Left lung (tissue), 10 donors: Measurements from ENCODE around the gene CHST9. TPM values are rescaled to one million over a fixed set of nuclear protein-coding genes. Genes with fewer than 3 reads are reported as not detected.

Experiments
- ATAC-seq: fragments of 200-7000 bp; cut with Tn5 transposase; one replicate; pipeline ENCODE4 v1.9.1; 2020; ENCODE audit warnings: moderate library complexity
- DNase-seq, 4 donors: peaks; one replicate each; pipeline ENCODE4 v3.0.0-alpha.2; 2013 to 2020
- H3K27ac ChIP-seq, 2 donors: fragments of 200-600 bp; sonication (generic) in 1 of 2; one replicate each; pipeline versions ENCODE4 v1.5.0 to v1.8.0; 2020 to 2021
- H3K27me3 ChIP-seq, 2 donors: fragments of 200-600 bp; sonication (generic) in 1 of 2; one replicate each; pipeline versions ENCODE4 v1.5.0 to v1.8.0; 2020 to 2021
- H3K36me3 ChIP-seq, 2 donors: fragments of 200-600 bp; sonication (generic) in 1 of 2; one replicate each; pipeline versions ENCODE4 v1.5.0 to v1.8.0; 2020 to 2021
- H3K4me1 ChIP-seq, 2 donors: fragments of 200-600 bp; one replicate each; pipeline ENCODE4 v1.8.0; 2021
- H3K4me3 ChIP-seq, 2 donors: fragments of 200-600 bp; sonication (generic) in 1 of 2; one replicate each; pipeline versions ENCODE4 v1.5.0 to v1.8.0; 2020 to 2021; ENCODE audit warnings: mild to moderate bottlenecking in 1 of 2
- H3K9me3 ChIP-seq, 2 donors: fragments of 200-600 bp; sonication (generic) in 1 of 2; one replicate each; pipeline versions ENCODE4 v1.5.0 to v1.8.0; 2020 to 2021
- CTCF ChIP-seq, 2 donors: fragments of 200-600 bp; sonication (generic) in 1 of 2; IDR thresholded peaks; one replicate each; pipeline versions ENCODE4 v1.5.0 to v1.8.0; 2021; ENCODE audit warnings: antibody characterized with exemption in 2 of 2
- intact Hi-C, 2 donors: fragments of 100-400 bp; cut with DNase I; formaldehyde crosslinking; loops; one replicate each; pipeline versions ENCODE4 v1.11.2 to v1.14.2; 2022
- polyA plus RNA-seq, 6 donors: library from polyadenylated mRNA; unstranded; fragments of 120-200 nt; gene quantifications; one replicate each; pipeline ENCODE4 v1.2.1, GENCODE V29; 2013; ENCODE audit not compliant: insufficient read length in 6 of 6
- total RNA-seq, 2 donors: library from RNA; stranded (reverse); fragmentation: NEBNext Ultra II Directional; extraction: Animal tissue kit (Norgen Biotek cat#: 25700); gene quantifications; one replicate each; pipeline ENCODE4 v1.2.1, GENCODE V29; 2021
- donor health status: DM: no; HTN: yes; CAD: no.
- donor health status: DM: no; HTN: no; CAD: no.

The CHST9 gene
- total and polyA plus RNA-seq, 8 donors, result 0.12 to 4.2 (median 2.6) TPM

GRCh38 chr18:27135504-27136207 is 49.5 kb downstream of the CHST9 start:
- intact Hi-C loops, result no loop called here
- Histone ChIP-seq H3K4me3 (no peak overlapping the region), H3K27me3 (no peaks in the 10 kb centered on the region), H3K4me1 (no peaks in the 10 kb centered on the region), H3K27ac (no peak overlapping the region), H3K9me3 (no peaks in the 10 kb centered on the region), H3K36me3 (no peaks in the 10 kb centered on the region)
- ATAC-seq (no peak), DNase-seq (no peak)
- no peak for TF ChIP-seq CTCF (IDR thresholded peaks at IDR 0.05)

- no peaks in the 10 kb centered on the region for H3K9me3 ChIP-seq
- H3K36me3 ChIP-seq, result no peaks in the 10 kb centered on the region
- no peak overlapping the region for H3K4me3 ChIP-seq
- peak in 2 of 4 donors; percentile 11 to 13 for DNase-seq
- no peaks in the 10 kb centered on the region for H3K4me1 ChIP-seq
- no peaks in the 10 kb centered on the region for H3K27me3 ChIP-seq
- ATAC-seq, result no peak
- no peak for TF ChIP-seq CTCF (IDR thresholded peaks at IDR 0.05)
- no peak overlapping the region for H3K27ac ChIP-seq
- intact Hi-C loops, result no loop called here
These were observed 55.0 kb downstream of the CHST9 start for GRCh38 chr18:27130065-27130630.

- TF ChIP-seq CTCF (IDR thresholded peaks at IDR 0.05), result no peak
These were observed 60.9 kb downstream of the CHST9 start for GRCh38 chr18:27124196-27124595.

GRCh38 chr18:27121108-27121507 is 64.0 kb downstream of the CHST9 start:
- H3K4me3 ChIP-seq, result no peak overlapping the region
- TF ChIP-seq CTCF (IDR thresholded peaks at IDR 0.05), result no peak
- ATAC-seq (no peak), DNase-seq (no peak)
- intact Hi-C loops, result no loop called here
- no peaks in the 10 kb centered on the region for H3K4me1 ChIP-seq
- no peaks in the 10 kb centered on the region for H3K27me3 ChIP-seq
- H3K36me3 ChIP-seq, result no peaks in the 10 kb centered on the region
- no peak overlapping the region for H3K27ac ChIP-seq
- no peaks in the 10 kb centered on the region for H3K9me3 ChIP-seq

More at GRCh38 chr18:27124196-27124595, 60.9 kb downstream of the CHST9 start:
- no peak for DNase-seq
- intact Hi-C loops, result no loop called here
- no peaks in the 10 kb centered on the region for H3K9me3 ChIP-seq
- no peaks in the 10 kb centered on the region for H3K4me1 ChIP-seq
- H3K27ac ChIP-seq, result no peak overlapping the region
- no peaks in the 10 kb centered on the region for H3K27me3 ChIP-seq
- no peaks in the 10 kb centered on the region for H3K36me3 ChIP-seq
- no peak overlapping the region for H3K4me3 ChIP-seq
- ATAC-seq, result no peak

- Histone ChIP-seq H3K9me3 (no peaks in the 10 kb centered on the region), H3K4me1 (no peaks in the 10 kb centered on the region), H3K4me3 (no peak overlapping the region), H3K27me3 (no peaks in the 10 kb centered on the region), H3K27ac (no peak overlapping the region), H3K36me3 (no peaks in the 10 kb centered on the region)
- intact Hi-C loops, result no loop called here
- DNase-seq (no peak), ATAC-seq (no peak)
- no peak for TF ChIP-seq CTCF (IDR thresholded peaks at IDR 0.05)
These were observed 64.9 kb downstream of the CHST9 start for GRCh38 chr18:27120246-27120645.
